ENCODE data around the gene APCDD1L.

The APCDD1L gene

DNA sequence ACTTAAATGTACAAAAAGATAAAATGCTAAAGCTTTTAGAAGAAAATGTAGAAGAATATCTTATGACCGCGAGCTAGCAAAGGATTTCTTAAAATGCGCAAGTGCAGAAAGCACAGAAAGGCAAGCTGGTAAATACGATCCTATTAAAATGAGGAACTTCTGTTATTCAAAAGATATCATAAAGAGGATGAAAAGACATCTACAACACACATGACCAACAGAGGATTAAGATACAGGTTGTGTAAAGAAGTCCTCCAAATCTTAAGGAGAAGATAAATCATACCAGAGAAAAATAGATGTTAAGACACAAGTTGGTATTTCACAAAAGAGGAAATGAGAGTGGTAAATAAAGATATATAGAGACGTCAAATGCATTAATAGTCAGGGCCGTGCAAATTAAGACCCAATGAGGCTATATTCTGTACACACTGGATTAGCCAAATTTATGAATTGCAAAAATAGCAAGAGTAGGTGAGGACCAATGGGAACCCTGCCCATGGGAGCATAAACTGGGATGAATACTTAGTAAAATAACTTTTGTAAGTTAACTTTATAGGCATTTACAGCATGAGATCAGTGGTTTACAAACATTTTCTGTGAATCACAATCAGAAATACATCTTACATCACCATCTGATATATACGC is 23.0 kb downstream of the APCDD1L start:
- DNase-seq (ENCODE audit: low read depth in 3 of 3): no peak

DNA sequence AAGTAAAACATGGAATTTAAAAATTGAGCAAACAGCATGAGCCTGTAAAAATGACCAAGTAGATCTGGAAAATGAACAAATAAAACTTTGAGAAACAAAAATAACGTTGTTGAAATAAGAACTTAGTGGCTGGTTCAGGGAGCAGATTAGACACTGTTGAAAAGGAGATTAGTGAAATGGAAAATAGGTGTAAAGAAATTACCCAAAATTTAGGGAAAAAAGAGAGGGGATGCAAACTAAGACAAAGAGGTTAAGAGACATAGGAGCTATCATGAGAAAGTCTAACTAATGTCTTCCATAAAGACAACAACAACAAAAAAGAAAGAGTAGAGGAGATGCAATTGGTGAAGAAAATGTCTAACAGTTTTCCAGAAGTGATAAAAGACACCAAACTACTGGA is 29.0 kb downstream of the APCDD1L start:
- no peak for DNase-seq (ENCODE audit: low read depth in 3 of 3)

DNA sequence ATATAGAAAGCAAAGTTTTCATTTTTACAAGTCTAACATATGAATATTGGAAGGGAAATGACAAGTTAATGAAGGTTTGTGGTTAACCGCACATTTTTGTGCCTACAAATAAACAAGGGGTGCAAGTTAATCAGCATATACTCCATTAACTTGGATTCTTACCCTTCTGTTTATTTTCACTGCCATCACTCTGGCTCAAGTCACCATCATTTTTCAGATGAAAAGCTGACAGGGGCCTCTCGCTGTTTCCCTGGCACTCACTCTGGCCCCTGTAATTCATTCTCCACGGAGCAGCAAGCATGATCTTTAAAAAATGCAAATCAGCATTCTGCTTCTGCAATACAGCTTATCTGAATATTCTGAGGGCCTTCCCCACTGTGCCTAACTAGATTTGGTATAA is 29.8 kb downstream of the APCDD1L start:
- no peak for DNase-seq (ENCODE audit: low read depth in 3 of 3)

DNA sequence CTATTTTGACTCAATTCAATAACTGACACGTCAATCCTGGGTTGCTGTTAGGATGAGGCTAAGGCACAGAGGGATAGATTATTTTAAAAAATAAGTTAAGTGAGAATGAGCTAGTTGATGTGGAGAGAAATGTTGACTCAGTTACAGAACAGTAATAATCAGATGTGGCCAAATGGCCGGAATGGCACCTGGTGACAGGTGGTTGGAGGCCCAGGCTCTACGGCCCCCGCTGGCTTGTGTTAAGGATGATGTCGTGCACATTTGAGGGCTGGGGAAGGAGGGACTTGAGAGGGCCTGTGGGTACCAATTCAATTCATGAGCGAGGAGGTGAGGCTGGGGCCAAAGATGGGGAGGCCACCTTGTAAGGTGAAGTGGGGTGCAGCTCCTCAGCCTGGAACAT is 31.7 kb downstream of the APCDD1L start:
- DNase-seq (ENCODE audit: low read depth in 3 of 3): no peak

DNA sequence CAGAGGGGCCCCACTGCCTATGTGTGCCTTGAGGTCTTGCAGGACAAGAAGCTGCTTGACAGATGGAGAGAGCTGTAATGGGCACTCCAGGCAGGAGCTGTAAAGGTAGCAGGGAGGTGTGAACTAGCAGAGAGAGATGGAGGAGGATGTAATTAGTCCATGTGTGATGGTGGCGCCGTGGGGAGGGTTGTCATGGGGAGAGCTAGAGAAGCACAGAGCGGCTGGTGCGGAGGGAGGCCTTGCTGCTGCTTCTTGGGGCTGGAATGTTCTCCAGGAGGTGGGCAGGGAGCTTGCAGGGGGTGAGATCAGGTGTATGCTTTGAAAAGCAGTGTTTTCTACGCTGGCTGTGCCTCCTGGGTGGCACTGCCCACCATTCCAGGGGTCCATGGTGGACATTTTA is 32.1 kb downstream of the APCDD1L start:
- DNase-seq (ENCODE audit: low read depth in 3 of 3): no peak

DNA sequence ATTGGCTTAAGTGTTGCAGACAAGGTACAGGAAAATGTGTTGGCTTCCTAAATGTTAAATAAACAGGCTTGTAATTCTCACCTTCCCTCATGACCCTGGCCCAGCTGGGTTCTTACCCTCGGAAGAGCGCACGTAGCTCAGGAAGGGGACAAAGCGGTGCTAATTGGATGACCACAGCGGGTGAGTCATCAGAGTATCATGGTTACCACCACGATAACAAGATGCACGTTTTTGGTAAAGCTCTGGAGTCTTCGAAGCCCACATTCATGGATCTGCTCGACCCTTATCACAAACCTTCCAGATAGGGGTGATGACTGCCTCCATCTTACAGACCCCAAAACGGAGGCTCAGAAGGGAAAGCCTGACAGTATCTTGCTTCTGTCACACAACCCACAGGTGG is 32.8 kb downstream of the APCDD1L start:
- no peak for DNase-seq (ENCODE audit: low read depth in 3 of 3)

DNA sequence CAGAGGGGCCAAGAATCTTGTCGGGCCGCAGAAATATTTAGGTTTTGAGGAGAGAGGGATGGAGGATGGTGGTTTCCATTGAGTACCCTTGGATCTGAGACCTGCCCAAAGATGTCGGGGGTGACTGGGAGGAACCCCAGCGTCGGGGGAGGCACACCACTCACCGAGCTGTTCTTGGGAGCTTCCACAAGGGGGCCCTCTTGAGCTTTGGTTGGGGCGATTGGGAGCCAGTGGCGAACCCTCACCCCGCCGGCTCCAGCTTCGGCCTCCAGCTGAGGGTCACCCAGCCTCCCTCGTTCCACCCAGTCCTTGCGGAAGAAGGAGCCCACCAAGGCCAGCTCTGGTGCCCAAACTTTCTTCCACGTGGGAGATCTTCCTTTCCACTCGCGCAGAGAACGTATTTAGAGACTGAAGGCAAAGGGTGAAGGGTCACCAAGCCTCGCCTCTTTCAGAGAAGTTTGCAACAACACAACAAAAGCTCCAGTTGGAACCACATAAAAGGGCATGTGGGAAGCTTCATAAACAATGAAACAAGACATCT is 33.6 kb downstream of the APCDD1L start:
- DNase-seq (ENCODE audit: low read depth in 3 of 3): peak; percentile 24 to 55 (median 47)

DNA sequence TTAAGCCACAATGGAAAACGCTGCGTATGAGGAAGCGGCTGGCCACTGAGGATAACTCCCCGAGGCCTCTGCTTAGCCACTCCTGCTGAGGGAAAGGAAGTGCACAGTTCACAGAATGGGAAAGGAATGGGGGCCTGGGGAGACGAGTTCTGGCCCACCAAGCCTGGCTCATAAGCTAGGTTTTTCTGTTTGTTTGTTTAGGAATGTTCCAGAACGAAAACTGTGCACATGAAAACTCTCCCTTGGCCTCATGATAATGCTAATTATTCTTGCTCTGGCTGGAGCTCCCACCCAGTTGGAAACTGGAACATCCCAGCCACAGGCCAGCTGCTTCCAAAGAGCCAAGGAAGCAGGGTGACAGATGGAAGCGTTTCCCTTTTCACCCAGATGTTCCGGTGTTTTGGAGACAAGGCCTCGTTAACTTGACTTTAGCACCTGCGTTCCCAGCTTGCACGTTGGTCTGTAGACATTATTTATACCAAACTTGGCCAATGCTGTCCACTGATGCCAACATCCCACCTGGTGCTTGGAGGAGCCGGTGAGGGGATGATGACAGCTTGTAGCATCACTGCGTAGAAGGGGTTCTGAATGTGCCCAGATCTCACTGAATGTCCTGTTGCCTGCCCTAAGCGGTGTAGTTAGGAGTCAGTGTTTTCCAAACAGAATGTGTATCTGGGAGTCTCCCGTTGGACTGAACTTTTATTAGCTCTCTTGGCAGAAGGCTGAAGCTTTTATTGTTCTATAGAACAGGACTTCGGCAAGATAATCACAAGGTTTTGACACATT is 34.5 kb downstream of the APCDD1L start:
- DNase-seq (ENCODE audit: low read depth in 3 of 3): no peak

DNA sequence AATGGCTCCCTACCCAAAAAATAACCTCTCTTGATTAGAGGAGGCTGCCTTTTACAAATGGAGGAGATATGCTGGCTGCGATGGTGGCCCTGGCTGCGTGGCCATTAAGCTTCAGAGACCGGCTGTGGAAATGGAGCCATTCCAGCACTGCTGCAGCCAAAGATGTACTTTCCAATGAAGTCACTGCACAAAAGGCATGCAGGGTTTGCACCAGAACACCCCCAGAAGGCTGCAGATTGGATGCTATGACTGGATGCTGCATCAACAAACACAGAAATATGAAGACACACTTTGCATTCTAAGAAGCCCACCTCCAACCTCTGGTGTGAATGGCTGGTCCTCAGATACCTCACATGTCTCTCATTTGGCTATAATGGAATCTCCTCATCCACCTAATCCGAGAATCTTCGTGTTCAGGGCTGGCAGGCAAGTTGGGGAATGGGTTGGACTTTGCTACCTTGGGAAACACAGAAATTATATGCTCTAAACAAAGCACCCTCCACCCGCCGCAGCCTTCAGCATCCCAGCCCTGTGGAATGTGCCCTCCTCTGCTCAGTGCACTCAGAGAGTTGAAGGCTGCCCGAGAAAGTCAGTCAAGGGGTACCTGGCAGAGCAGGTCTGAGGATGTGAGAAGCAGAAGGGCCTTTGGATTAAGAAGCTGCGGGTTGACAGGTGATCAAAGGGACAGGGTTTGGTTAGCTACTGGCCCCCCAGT is 35.3 kb downstream of the APCDD1L start:
- no peak for DNase-seq (ENCODE audit: low read depth in 3 of 3)

DNA sequence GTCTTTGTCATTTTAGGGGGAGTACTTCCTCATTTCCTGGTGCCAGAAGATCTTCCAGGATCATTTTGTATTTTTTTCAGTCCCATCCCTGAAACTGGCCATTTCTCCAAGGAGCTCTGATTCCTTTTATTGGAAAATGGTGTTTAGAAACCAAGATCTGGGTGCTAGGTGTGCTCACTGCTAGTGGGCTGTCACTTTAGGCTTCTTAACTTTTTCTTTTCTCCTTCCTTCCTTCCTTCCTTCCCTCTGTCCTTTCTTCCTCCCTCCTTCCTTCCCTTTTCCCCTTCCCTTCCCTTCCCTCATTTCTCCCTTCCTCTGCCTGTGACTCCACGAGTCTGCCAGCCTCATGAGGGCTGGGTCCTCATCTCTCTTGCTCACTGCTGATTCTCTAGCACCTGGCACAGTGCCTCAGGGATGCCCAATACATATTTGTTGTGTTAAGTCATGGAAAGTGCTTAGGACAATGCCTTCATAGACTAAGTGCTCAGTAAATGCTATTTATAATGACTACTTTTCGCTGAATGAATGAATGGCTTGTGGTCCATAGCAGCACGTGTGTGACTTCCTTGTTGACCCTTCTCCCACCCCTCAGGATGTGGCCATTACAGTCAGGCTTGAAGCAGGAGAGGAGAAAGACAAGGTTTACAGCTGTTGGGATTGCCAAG is 36.9 kb downstream of the APCDD1L start:
- DNase-seq (ENCODE audit: low read depth in 3 of 3): no peak

DNA sequence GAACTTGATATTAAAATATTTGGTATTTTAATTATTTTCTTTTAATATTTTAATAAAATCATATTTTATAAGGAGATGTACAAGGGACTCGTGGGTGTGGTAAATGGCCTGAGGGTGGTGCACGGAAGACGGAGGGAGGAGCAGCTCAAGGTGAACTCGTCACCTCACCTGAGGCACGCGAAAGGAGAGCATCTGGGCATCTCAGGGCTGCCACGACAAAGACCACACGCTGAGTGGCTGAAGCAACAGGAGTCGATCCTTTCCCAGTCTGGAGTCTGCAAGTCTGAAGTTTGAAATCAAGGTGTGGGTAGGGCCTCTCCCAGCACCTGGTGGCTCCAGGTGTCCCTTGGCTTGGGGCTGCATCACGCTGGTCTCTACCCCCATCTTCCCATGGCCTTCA is 39.7 kb downstream of the APCDD1L start:
- no peak for DNase-seq (ENCODE audit: low read depth in 3 of 3)

DNA sequence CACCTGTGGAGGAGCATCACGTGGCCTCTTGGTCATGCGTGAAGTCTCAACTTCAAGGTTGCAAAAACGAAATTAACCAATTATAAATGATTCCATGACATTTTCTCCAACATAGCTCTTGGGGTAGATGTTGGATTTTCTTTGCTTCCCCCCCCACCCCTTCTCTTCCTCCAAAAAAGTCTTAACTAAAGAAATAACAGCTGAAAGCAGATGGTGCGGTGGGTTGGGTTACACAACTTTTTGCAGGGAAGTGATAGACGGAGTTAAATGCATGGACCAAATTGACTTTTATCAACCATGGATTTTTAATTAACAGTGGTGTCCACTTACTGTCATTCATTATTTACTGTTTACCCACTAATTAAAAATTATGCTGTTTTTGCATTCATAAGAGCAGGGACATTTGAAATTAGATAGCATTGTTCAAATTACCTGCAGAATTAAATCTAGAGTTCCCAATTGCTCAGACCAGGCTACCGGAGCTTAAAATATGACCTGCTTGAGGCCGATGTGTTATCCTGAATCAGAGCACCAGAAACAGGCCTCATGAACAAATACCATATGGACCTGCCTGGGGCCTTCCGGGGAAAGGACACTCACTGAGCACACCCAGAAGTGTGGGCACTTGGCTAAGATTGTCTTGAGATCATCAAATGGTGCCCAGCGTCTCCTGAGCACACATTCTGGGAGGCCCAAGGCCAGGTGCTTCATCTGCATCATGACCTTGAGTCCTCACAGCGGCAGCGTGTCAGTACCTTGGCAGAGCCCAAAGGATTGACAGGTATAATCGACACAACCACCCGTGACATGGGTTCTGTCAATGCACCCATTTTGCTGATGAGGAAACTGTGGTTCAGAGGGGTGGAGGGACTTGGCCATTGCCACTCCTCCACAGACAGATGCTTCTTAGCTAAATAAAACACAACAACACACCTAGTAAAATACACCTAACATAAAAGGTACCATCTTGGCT is 41.5 kb downstream of the APCDD1L start:
- no peak for DNase-seq (ENCODE audit: low read depth in 3 of 3)

DNA sequence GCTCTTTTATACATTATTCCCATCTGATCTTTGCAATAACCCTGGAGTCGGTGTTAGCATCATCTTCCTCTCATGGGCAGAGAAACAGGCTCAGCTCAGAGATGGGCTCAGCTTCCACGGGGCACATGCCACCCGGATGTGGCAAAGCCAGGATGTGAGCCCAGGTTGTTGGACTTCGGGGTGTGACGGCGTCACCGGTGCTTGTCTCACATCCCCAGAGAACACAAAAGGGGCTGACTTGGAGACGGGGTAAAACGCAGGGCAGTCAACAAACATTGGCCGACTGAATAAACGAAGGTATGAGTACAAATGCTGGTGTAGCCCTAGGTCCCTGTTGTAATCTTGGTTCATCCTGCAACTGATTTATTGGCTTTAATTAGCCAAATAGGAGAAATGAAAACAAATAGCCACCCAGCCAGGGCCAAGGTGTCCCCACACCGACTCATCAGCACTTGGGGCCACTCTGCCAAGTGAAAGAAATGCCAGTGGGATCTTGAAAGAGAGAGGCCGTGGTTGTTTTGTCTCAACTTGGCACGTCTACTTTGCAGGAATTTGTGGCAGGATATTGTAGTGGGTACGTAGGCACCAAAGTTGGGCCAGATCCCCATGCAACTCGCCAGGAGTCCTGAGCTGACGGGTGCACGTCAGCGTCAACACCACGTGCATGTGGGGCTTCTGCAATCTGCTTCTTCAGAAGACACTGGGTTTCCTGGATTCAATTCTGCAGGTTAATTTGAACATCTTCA is 42.8 kb downstream of the APCDD1L start:
- no peak for DNase-seq (ENCODE audit: low read depth in 3 of 3)

DNA sequence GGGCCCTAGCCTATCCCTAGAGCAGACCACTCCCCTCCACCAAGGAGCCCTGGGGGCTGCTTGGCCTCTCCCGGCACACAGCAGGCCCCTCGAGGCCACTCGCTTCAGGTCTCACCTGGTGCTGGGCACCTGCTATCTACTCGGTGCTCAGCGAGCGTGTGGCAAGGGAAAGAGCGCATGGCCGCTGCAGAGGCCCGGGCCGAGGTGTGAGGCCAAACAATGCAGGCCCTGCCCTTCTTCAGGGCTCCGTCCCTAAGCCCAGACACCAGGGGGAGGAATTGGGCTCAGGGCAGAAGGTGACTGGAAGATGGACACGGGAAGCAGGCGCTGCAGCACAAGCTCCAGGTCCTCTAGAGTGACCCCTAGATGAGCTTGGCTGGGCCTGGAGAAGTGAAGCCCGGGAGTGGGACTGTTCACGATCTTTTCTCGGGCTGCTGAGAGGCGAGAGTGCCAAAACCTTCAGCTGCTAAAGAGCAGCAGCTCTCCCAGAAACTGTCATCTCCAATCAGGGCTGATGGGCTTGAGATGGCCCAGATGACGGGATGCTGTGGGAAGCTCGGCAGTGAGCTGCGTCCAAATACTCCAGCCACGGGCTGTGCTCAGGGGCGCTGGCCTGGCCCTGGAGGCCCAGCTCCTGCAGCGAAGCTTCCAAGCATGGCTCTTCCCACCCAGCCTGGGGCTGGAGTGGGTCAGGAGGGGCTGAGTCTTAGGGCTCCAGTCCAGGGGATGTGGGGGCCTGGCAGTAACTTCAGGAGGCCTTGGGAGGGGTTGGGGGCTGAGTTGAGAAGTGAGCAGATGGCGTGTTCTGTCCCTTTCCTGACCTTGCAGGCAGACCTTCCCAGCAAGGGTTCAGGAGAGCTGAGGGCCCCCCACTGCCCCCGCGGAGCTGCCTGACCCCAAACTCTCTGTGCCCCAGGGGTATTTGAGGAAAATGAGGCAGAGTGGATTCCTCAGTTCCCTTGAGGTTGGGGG is 43.7 kb downstream of the APCDD1L start:
- no peak for DNase-seq (ENCODE audit: low read depth in 3 of 3)

DNA sequence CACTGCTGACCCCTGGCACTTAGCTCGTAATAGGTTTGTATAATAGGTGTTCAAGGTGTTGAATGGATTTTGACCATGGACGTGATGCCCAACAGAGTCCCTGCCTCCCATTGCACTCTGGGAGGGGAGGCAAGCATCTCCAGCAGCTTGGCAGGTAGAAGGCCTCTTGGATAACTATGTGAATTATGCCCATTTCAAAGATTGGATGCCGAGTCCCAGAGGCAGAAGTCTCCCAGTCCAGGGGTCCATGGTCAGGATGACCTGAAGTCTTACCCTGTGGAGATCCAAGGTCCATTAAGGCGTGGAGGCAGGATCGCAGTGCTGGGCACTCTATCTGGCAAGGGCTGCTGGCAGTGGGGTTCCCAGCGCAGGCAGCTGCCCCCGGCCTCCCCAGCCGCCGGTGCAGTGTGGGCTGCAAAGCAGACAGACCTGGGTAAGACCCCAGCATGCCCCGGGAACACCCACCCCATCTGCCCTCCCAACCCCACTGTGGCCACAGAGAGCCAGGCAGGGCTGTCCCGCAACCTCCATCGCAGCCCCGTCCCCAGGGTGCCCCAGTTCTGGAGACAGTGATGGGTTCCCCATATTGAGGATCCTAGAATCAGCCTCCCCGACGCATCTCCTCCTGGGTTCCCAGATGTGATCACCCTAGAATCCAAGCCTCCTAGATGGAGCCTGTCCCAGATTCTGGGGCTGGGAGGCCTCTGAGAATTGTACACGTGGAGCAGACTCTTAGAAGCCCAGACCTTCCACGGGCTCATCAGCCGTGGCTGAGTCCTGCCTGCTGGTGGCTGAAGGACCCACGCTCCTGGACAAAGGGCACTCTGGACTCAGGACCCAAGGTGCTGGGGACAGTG is 44.6 kb downstream of the APCDD1L start:
- no peak for DNase-seq (ENCODE audit: low read depth in 3 of 3)

DNA sequence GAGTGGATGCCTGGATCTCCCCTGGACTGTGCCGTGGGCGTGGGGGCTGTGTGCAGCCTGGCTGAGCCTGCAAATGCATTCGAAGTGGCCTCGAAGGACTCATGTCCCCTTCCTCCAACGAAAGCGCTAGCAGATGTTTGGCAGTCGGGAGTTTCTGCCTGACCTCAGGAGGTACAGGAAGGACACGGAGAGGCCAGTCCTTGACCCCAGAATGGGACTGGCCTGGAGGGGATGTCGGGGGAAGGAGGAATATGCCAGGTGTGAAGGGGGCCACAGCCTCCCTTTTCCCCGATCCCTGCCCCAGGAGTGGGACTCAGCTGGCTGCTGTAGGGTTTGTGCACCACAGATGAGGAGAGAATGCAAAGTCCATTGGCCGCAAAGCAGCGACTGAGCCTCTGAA is 45.6 kb downstream of the APCDD1L start:
- no peak for DNase-seq (ENCODE audit: low read depth in 3 of 3)

DNA sequence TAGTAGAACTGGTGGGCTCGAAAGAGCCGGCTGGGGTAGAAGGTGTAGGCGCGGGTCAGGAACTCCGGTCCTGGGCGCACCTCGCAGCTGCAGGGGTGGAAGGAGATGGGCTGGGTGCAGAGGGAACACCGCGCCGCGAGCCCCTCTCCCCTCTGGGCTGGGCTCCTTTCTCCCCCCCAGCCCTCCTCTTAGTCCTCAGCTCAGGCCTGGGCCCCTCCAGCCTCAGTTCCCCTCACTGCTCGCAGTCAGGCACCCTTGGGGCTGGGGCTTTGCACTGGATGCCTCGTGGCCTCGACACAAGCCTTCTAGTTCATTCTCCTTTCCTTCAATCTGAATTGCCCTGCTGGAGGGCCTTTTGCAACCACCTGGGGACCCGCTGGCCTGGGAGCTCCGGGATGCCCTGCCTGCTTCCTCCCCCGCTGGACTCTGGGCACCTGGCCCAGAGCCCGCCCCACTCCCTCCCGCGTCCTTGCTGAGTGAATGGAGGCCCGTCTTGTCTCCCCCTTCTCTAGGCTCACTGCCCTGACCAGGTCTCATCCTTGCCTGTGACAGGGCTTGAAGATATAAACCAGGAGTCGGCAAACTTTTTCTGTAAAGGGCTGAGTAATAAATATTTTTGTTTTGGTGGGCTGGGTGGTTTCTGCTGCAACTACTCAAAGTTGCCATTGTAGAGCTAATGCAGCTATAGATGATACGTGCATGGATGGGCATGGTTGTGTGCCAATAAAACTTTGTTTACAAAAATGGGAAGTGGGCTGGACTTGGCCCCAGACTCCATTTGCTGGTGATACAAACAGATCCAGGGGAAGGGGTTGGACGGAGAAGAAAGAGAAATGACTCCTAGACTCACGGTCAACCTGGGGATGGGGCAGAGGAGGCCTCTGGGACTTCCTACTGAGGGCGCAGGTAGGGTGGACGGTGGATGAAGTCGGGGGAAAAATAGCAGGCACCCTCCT is 47.3 kb downstream of the APCDD1L start:
- no peak for DNase-seq (ENCODE audit: low read depth in 3 of 3)
